Natural killer cell (primary cell): Measurements from ENCODE around the gene ZNF217. TPM values are rescaled to one million over a fixed set of nuclear protein-coding genes. Genes with fewer than 3 reads are reported as not detected.
"Not testable (repeated sequence)": the region's sequence is repeated elsewhere in the genome, so short reads cannot be mapped to it uniquely, and the experiment has no call there.

Experiments used
- ATAC-seq, 3 donors: fragments of 150-1000 bp in 2 of 3; fragments of 200-7000 bp in 1 of 3; cut with Tn5 transposase; 1 replicate in 1 of 3; 2 replicates in 2 of 3; pipeline ENCODE4 v1.10.0; 2021; ENCODE audit warnings: mild to moderate bottlenecking in 2 of 3, moderate library complexity in 2 of 3
- DNase-seq, 2 donors: peaks; one replicate each; pipeline versions ENCODE4 v3.0.0 to v3.0.0-alpha.2; 2013 to 2021; ENCODE audit warnings: mixed read lengths in 1 of 2
- H3K27ac ChIP-seq: one replicate; pipeline ENCODE4 v1.5.1; 2013; ENCODE audit warnings: mild to moderate bottlenecking, low read length
- H3K27me3 ChIP-seq: one replicate; pipeline ENCODE4 v1.6.1; 2013; ENCODE audit warnings: low read length; ENCODE audit not compliant: control insufficient read depth, insufficient read depth
- H3K36me3 ChIP-seq: one replicate; pipeline ENCODE4 v1.6.1; 2013; ENCODE audit warnings: low read length; ENCODE audit not compliant: control insufficient read depth, insufficient read depth
- H3K4me1 ChIP-seq: one replicate; pipeline ENCODE4 v1.6.1; 2013; ENCODE audit warnings: low read length; ENCODE audit not compliant: control insufficient read depth, insufficient read depth
- H3K4me3 ChIP-seq: one replicate; pipeline ENCODE4 v1.5.1; 2013; ENCODE audit warnings: low read length
- H3K9me3 ChIP-seq: one replicate; pipeline ENCODE4 v1.6.1; 2013; ENCODE audit warnings: low read length; ENCODE audit not compliant: control insufficient read depth, insufficient read depth
- H3K27ac Mint-ChIP-seq, 2 donors: one replicate each; pipeline ENCODE4 v1.8.0; 2022; ENCODE audit warnings: mild to moderate bottlenecking in 2 of 2, mixed read lengths in 2 of 2, moderate library complexity in 1 of 2
- H3K27me3 Mint-ChIP-seq, 2 donors: one replicate each; pipeline ENCODE4 v1.8.0; 2022; ENCODE audit warnings: low read depth in 2 of 2, mixed read lengths in 2 of 2
- H3K36me3 Mint-ChIP-seq: one replicate; pipeline ENCODE4 v1.8.0; 2022; ENCODE audit warnings: mixed read lengths
- H3K4me1 Mint-ChIP-seq, 2 donors: one replicate each; pipeline ENCODE4 v1.8.0; 2022; ENCODE audit warnings: mixed read lengths in 2 of 2
- H3K4me3 Mint-ChIP-seq: one replicate; pipeline ENCODE4 v1.8.0; 2022; ENCODE audit warnings: mild to moderate bottlenecking, moderate library complexity, mixed read lengths
- H3K9me3 Mint-ChIP-seq, 2 donors: one replicate each; pipeline ENCODE4 v1.8.0; 2022; ENCODE audit warnings: mixed read lengths in 2 of 2
- CTCF ChIP-seq: fragments of 200-600 bp; IDR thresholded peaks from one replicate; pipeline ENCODE4 v1.8.0; 2022; ENCODE audit warnings: antibody characterized with exemption
- WGBS: methylation state at CpG from one replicate; pipeline ENCODE4 v1.1.7; 2013; ENCODE audit warnings: missing lambda C conversion rate; ENCODE audit not compliant: insufficient coverage; 5-methylcytosine and 5-hydroxymethylcytosine counted together
- intact Hi-C: fragments of 100-400 bp; cut with micrococcal nuclease; formaldehyde crosslinking; loops from one replicate; pipeline ENCODE4 v1.14.2; 2022
- total RNA-seq, 4 donors: library from RNA; stranded (reverse); fragments of 120-200 nt in 1 of 4; gene quantifications; one replicate each; pipeline versions ENCODE4 v1.2.3 to v1.2.4, GENCODE V29; 2013 to 2022

The ZNF217 gene
- total RNA-seq, 3 donors from 2014 or later (not counting 1 experiment from before 2014, with no cell fraction given): 56.1 to 69.1 (median 59.0) TPM

- Mint-ChIP-seq H3K27me3 (no peaks in the 10 kb centered on the region), H3K36me3 (peaks cover 9% of the 10 kb centered on the region), H3K9me3 (no peaks in the 10 kb centered on the region), H3K4me1 (peaks cover 24 to 34% of the 10 kb centered on the region in 2 donors), H3K27ac (peak overlapping the region in 1 of 2 donors; percentile 71), H3K4me3 (no peak overlapping the region)
- Histone ChIP-seq H3K4me1 (peaks cover 6% of the 10 kb centered on the region), H3K9me3 (no peaks in the 10 kb centered on the region), H3K27me3 (no peaks in the 10 kb centered on the region), H3K4me3 (no peak overlapping the region), H3K27ac (no peak overlapping the region), H3K36me3 (peaks cover 83% of the 10 kb centered on the region)
- DNase-seq (no peak), ATAC-seq (no peak)
- intact Hi-C loops: no loop called here
- no peak for TF ChIP-seq CTCF
- WGBS: 100% methylated on average over 1 of the region's 2 CpGs
Measured at GRCh38 chr20:53569005-53569404, 24.6 kb downstream of the ZNF217 start.

GRCh38 chr20:53568351-53568750, 25.3 kb downstream of the ZNF217 start:
- no peak for TF ChIP-seq CTCF
- H3K4me1 Mint-ChIP-seq: peaks cover 27 to 34% of the 10 kb centered on the region in 2 donors
- H3K36me3 Mint-ChIP-seq: peaks cover 9% of the 10 kb centered on the region
- H3K27ac Mint-ChIP-seq: peak overlapping the region; percentile 47 to 71
- no peak overlapping the region for H3K4me3 Mint-ChIP-seq
- H3K36me3 ChIP-seq: peaks cover 79% of the 10 kb centered on the region
- no peaks in the 10 kb centered on the region for H3K9me3 ChIP-seq
- intact Hi-C loops: no loop called here
- ATAC-seq (no peak), DNase-seq (no peak)
- no peak overlapping the region for H3K27ac ChIP-seq
- 97% methylated on average over 8 of the region's 8 CpGs for WGBS
- no peaks in the 10 kb centered on the region for H3K9me3 Mint-ChIP-seq
- H3K4me1 ChIP-seq: peaks cover 8% of the 10 kb centered on the region
- H3K27me3 Mint-ChIP-seq: no peaks in the 10 kb centered on the region
- H3K27me3 ChIP-seq: no peaks in the 10 kb centered on the region
- H3K4me3 ChIP-seq: no peak overlapping the region

- peaks cover 70% of the 10 kb centered on the region for H3K36me3 ChIP-seq
- intact Hi-C loops: no loop called here
- H3K9me3 ChIP-seq: no peaks in the 10 kb centered on the region
- H3K27ac Mint-ChIP-seq: peak overlapping the region in 1 of 2 donors; percentile 71
- ATAC-seq (no peak), DNase-seq (no peak)
- 86% methylated on average over 1 of the region's 3 CpGs for WGBS
- no peaks in the 10 kb centered on the region for H3K27me3 Mint-ChIP-seq
- H3K4me3 Mint-ChIP-seq: no peak overlapping the region
- H3K27me3 ChIP-seq: no peaks in the 10 kb centered on the region
- H3K9me3 Mint-ChIP-seq: no peaks in the 10 kb centered on the region
- H3K4me1 ChIP-seq: peaks cover 4% of the 10 kb centered on the region
- no peak overlapping the region for H3K4me3 ChIP-seq
- peaks cover 25 to 27% of the 10 kb centered on the region in 2 donors for H3K4me1 Mint-ChIP-seq
- H3K27ac ChIP-seq: no peak overlapping the region
- H3K36me3 Mint-ChIP-seq: peaks cover 9% of the 10 kb centered on the region
- no peak for TF ChIP-seq CTCF
Measured at GRCh38 chr20:53567379-53567917, 26.2 kb downstream of the ZNF217 start.

GRCh38 chr20:53566623-53567022, 27.0 kb downstream of the ZNF217 start:
- H3K27ac Mint-ChIP-seq: peak overlapping the region in 1 of 2 donors; percentile 71
- not testable (repeated sequence) for H3K4me3 ChIP-seq

More at GRCh38 chr20:53566623-53567022, 27.0 kb downstream of the ZNF217 start:
- H3K9me3 ChIP-seq, H3K4me1 ChIP-seq, ATAC-seq, intact Hi-C loops, H3K27me3 Mint-ChIP-seq, H3K27me3 ChIP-seq, H3K9me3 Mint-ChIP-seq, DNase-seq, H3K36me3 Mint-ChIP-seq, H3K4me3 Mint-ChIP-seq, H3K27ac ChIP-seq: not testable (repeated sequence)
- WGBS: 98% methylated on average over 9 of the region's 9 CpGs
- H3K36me3 ChIP-seq: peaks cover 62% of the 10 kb centered on the region
- peaks cover 17 to 19% of the 10 kb centered on the region in 2 donors for H3K4me1 Mint-ChIP-seq
